Fibroblast of skin of left quadriceps (primary cell): ENCODE results near the gene ANKRD24.
"Not testable (repeated sequence)": the region's sequence is repeated elsewhere in the genome, so short reads cannot be mapped to it uniquely, and the experiment has no call there.

Experiments used
- DNase-seq, 2 experiments: peaks; one replicate each; pipeline ENCODE4 v3.0.0-alpha.2; 2013; ENCODE audit warnings: low read depth in 2 of 2

ANKRD24 gene

GRCh38 chr19:4182084-4182810 is at the start of gene ANKRD24, which contains the start of gene SIRT6:
Gene ANKRD24 (plus strand): TSS chr19:4182689. CDS start chr19:4186426, 3,737 bp downstream.
Gene SIRT6 (minus strand): TSS chr19:4182563. CDS start chr19:4182539, 24 bp downstream.
- DNase-seq, result peak; percentile 82 to 86

GRCh38 chr19:4134351-4134750 is 48.1 kb upstream of the ANKRD24 start:
- DNase-seq, result no peak

- DNase-seq, result not testable (repeated sequence)
Observed at GRCh38 chr19:4135386-4135785, 47.1 kb upstream of the ANKRD24 start.

GRCh38 chr19:4136680-4137088 is 45.8 kb upstream of the ANKRD24 start:
- no peak for DNase-seq

- DNase-seq, result no peak
Observed at GRCh38 chr19:4138445-4138844, 44.0 kb upstream of the ANKRD24 start.

GRCh38 chr19:4139614-4140236 is 42.8 kb upstream of the ANKRD24 start:
- no peak for DNase-seq

- DNase-seq, result no peak
Observed at GRCh38 chr19:4140237-4140711, 42.2 kb upstream of the ANKRD24 start.

GRCh38 chr19:4142916-4143315 is 39.6 kb upstream of the ANKRD24 start:
- DNase-seq, result not testable (repeated sequence)

GRCh38 chr19:4144666-4145249 is 37.7 kb upstream of the ANKRD24 start:
- no peak for DNase-seq

- DNase-seq, result no peak
Observed at GRCh38 chr19:4149518-4150288, 32.8 kb upstream of the ANKRD24 start.

GRCh38 chr19:4151623-4152022 is 30.9 kb upstream of the ANKRD24 start:
- no peak for DNase-seq

- DNase-seq, result no peak
Observed at GRCh38 chr19:4152241-4152998, 30.1 kb upstream of the ANKRD24 start.

GRCh38 chr19:4154571-4155312 is 27.7 kb upstream of the ANKRD24 start:
- no peak for DNase-seq

GRCh38 chr19:4157164-4157563 is 25.3 kb upstream of the ANKRD24 start:
- no peak for DNase-seq

- not testable (repeated sequence) for DNase-seq
Observed at GRCh38 chr19:4157971-4158370, 24.5 kb upstream of the ANKRD24 start.

- DNase-seq, result no peak
Observed at GRCh38 chr19:4161415-4162077, 20.9 kb upstream of the ANKRD24 start.

- DNase-seq, result no peak
Observed at GRCh38 chr19:4164262-4164661, 18.2 kb upstream of the ANKRD24 start.

GRCh38 chr19:4171676-4172075 is 10.8 kb upstream of the ANKRD24 start:
- no peak for DNase-seq

GRCh38 chr19:4172861-4173473 is 9.5 kb upstream of the ANKRD24 start:
- no peak for DNase-seq
